ENCODE measurements around the gene FOXP4. TPM values are rescaled to one million over a fixed set of nuclear protein-coding genes. Genes with fewer than 3 reads are reported as not detected.
"Not testable (repeated sequence)": the region's sequence is repeated elsewhere in the genome, so short reads cannot be mapped to it uniquely, and the experiment has no call there.

Gene FOXP4
- total RNA-seq, 1 donor from 2014 or later = 91.0 TPM

GRCh38 chr6:41607736-41608135 lies 61.6 kb downstream of the FOXP4 start:
- no peak for TF ChIP-seq CTCF (IDR thresholded peaks at IDR 0.05; ENCODE audit: unreplicated experiment)
- DNase-seq (ENCODE audit: low spot score in 2 of 2, unreplicated experiment in 2 of 2) = no peak
- Mint-ChIP-seq H3K27ac (no peak overlapping the region), H3K36me3 (peaks cover 4% of the 10 kb centered on the region), H3K27me3 (ENCODE audit: low read depth) (no peaks in the 10 kb centered on the region), H3K4me3 (no peak overlapping the region), H3K9me3 (peaks cover 5% of the 10 kb centered on the region), H3K4me1 (peaks cover 3% of the 10 kb centered on the region)

- no peaks in the 10 kb centered on the region for H3K27me3 Mint-ChIP-seq (ENCODE audit: low read depth)
- H3K4me3 Mint-ChIP-seq = no peak overlapping the region
- H3K36me3 Mint-ChIP-seq = peaks cover 4% of the 10 kb centered on the region
- no peak for DNase-seq (ENCODE audit: low spot score in 2 of 2, unreplicated experiment in 2 of 2)
- no peaks in the 10 kb centered on the region for H3K4me1 Mint-ChIP-seq
- no peak overlapping the region for H3K27ac Mint-ChIP-seq
- H3K9me3 Mint-ChIP-seq = peaks cover 10% of the 10 kb centered on the region
- TF ChIP-seq CTCF (IDR thresholded peaks at IDR 0.05; ENCODE audit: unreplicated experiment) = no peak
Observed at GRCh38 chr6:41608443-41609151, 62.4 kb downstream of the FOXP4 start.

GRCh38 chr6:41614715-41615114 lies 68.5 kb downstream of the FOXP4 start:
- Mint-ChIP-seq H3K36me3 (peaks cover 4% of the 10 kb centered on the region), H3K27ac (no peak overlapping the region), H3K4me3 (no peak overlapping the region), H3K9me3 (peaks cover 21% of the 10 kb centered on the region), H3K4me1 (no peaks in the 10 kb centered on the region), H3K27me3 (ENCODE audit: low read depth) (no peaks in the 10 kb centered on the region)
- no peak for DNase-seq (ENCODE audit: low spot score in 2 of 2, unreplicated experiment in 2 of 2)
- TF ChIP-seq CTCF (IDR thresholded peaks at IDR 0.05; ENCODE audit: unreplicated experiment) = no peak

GRCh38 chr6:41615311-41615710 lies 69.1 kb downstream of the FOXP4 start:
- Mint-ChIP-seq H3K4me1 (no peaks in the 10 kb centered on the region), H3K27ac (no peak overlapping the region), H3K36me3 (peaks cover 4% of the 10 kb centered on the region), H3K27me3 (ENCODE audit: low read depth) (no peaks in the 10 kb centered on the region), H3K4me3 (no peak overlapping the region), H3K9me3 (peaks cover 23% of the 10 kb centered on the region)
- TF ChIP-seq CTCF (IDR thresholded peaks at IDR 0.05; ENCODE audit: unreplicated experiment) = no peak
- DNase-seq (ENCODE audit: low spot score in 2 of 2, unreplicated experiment in 2 of 2) = no peak

GRCh38 chr6:41618598-41618997 lies 72.4 kb downstream of the FOXP4 start:
- Mint-ChIP-seq H3K9me3 (peaks cover 25% of the 10 kb centered on the region), H3K36me3 (peaks cover 3% of the 10 kb centered on the region), H3K4me1 (peaks cover 9% of the 10 kb centered on the region), H3K27ac (no peak overlapping the region), H3K4me3 (no peak overlapping the region), H3K27me3 (ENCODE audit: low read depth) (no peaks in the 10 kb centered on the region)
- TF ChIP-seq CTCF (IDR thresholded peaks at IDR 0.05; ENCODE audit: unreplicated experiment) = no peak
- no peak for DNase-seq (ENCODE audit: low spot score in 2 of 2, unreplicated experiment in 2 of 2)

- not testable (repeated sequence) for H3K27me3 Mint-ChIP-seq (ENCODE audit: low read depth)
Observed at GRCh38 chr6:41619193-41619592, 73.0 kb downstream of the FOXP4 start.

More at GRCh38 chr6:41619193-41619592, 73.0 kb downstream of the FOXP4 start:
- H3K4me1 Mint-ChIP-seq; H3K27ac Mint-ChIP-seq; H3K36me3 Mint-ChIP-seq; H3K4me3 Mint-ChIP-seq; DNase-seq (ENCODE audit: low spot score in 2 of 2, unreplicated experiment in 2 of 2): not testable (repeated sequence)
- peaks cover 19% of the 10 kb centered on the region for H3K9me3 Mint-ChIP-seq

Data from mesothelial cell of epicardium (in vitro differentiated cells).